Measurements from ENCODE around the gene UBE2O.

- TF ChIP-seq CTCF (IDR thresholded peaks at IDR 0.05; ENCODE audit: insufficient read depth, low read depth, low read length) (no peak), EZH2 (IDR thresholded peaks at IDR 0.05; ENCODE audit: insufficient read depth, low read length) (no peak)
Measured at GRCh38 chr17:76350463-76350862, 102.5 kb downstream of the UBE2O start.
